Spleen (tissue), 7 donors: ENCODE data around the gene GPATCH2.

ENCODE experiments used
- POLR2A ChIP-seq, 3 donors: fragments of 450-650 bp; IDR thresholded peaks; one replicate each; pipeline ENCODE4 v1.5.1; 2017; ENCODE audit warnings: antibody characterized with exemption in 3 of 3, mild to moderate bottlenecking in 1 of 3
- TF ChIP-seq, protein P1 (sequence below), 11 experiments: fragments of 200-600 bp in 7 of 11; fragments of 450-650 bp in 4 of 11; sonication (generic) in 4 of 11; IDR thresholded peaks in 8 of 11; conservative IDR thresholded peaks in 3 of 11; 1 replicate in 7 of 11; 2 replicates in 4 of 11; pipeline versions ENCODE4 v1.4.0 to v1.8.0; 2016 to 2021; ENCODE audit warnings: antibody characterized with exemption in 11 of 11, inconsistent platforms in 4 of 11, mild to moderate bottlenecking in 1 of 11
- donor health status: DM: no; HTN: no; CAD: no; lungs with moderate emphysema.
- donor health status: DM: no; HTN: no; CAD: no.
- donor health status: DM: no; HTN: no; CAD: no.

DNA sequence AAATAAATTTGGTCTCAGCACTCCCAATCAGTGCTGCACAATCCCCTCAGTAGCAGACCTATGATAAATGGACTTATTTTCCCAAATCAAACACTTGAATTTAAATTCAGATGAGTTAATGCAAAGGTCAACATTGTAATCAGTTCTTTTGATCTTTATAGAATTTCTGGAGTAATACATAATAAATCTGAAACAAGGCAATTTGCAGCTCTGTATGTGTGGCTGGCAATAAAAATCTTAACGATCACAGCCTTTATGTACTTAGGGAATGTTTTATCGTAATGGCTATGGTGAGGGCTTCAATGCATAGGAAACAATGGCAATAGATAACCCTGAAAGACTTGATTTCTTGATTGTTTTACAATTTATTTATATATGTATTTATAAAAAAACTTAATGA lies 91.4 kb downstream of the GPATCH2 start:
- TF ChIP-seq, protein P1, sequence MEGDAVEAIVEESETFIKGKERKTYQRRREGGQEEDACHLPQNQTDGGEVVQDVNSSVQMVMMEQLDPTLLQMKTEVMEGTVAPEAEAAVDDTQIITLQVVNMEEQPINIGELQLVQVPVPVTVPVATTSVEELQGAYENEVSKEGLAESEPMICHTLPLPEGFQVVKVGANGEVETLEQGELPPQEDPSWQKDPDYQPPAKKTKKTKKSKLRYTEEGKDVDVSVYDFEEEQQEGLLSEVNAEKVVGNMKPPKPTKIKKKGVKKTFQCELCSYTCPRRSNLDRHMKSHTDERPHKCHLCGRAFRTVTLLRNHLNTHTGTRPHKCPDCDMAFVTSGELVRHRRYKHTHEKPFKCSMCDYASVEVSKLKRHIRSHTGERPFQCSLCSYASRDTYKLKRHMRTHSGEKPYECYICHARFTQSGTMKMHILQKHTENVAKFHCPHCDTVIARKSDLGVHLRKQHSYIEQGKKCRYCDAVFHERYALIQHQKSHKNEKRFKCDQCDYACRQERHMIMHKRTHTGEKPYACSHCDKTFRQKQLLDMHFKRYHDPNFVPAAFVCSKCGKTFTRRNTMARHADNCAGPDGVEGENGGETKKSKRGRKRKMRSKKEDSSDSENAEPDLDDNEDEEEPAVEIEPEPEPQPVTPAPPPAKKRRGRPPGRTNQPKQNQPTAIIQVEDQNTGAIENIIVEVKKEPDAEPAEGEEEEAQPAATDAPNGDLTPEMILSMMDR (IDR thresholded peaks at IDR 0.05 in 8 of 11, conservative IDR thresholded peaks at IDR 0.05 in 3 of 11), result no peak
- TF ChIP-seq POLR2A (IDR thresholded peaks at IDR 0.05), result no peak
